DND-41 (cell line): ENCODE results near the gene NUP188.

ENCODE experiments used
- ATAC-seq: fragments of 200-7000 bp; cut with Tn5 transposase; 3 replicates; pipeline ENCODE4 v1.9.1; 2021; ENCODE audit warnings: low read depth; ENCODE audit not compliant: insufficient read depth
- DNase-seq: peaks from one replicate; pipeline ENCODE4 v3.0.0-alpha.2; 2020
- H2AFZ ChIP-seq: 2 replicates; pipeline ENCODE4 v1.6.0; 2012; ENCODE audit warnings: low read depth, low read length
- H3K27ac ChIP-seq: 2 replicates; pipeline ENCODE4 v1.5.1; 2012; ENCODE audit warnings: low read length, inconsistent platforms
- H3K27me3 ChIP-seq: fragments of 200-600 bp; sonication (generic); 2 replicates; pipeline ENCODE4 v1.6.0; 2012; ENCODE audit warnings: low read length, mild to moderate bottlenecking, inconsistent platforms; ENCODE audit not compliant: insufficient read depth, poor library complexity
- H3K36me3 ChIP-seq: 2 replicates; pipeline ENCODE4 v1.5.1; 2012; ENCODE audit warnings: low read length, inconsistent platforms; ENCODE audit not compliant: insufficient read depth
- H3K4me1 ChIP-seq: 2 replicates; pipeline ENCODE4 v1.5.1; 2012; ENCODE audit warnings: mild to moderate bottlenecking, low read length; ENCODE audit not compliant: insufficient read depth
- H3K4me2 ChIP-seq: 2 replicates; pipeline ENCODE4 v1.6.0; 2012; ENCODE audit warnings: mild to moderate bottlenecking, moderate library complexity, low read length, inconsistent platforms; ENCODE audit not compliant: insufficient read depth
- H3K4me3 ChIP-seq, 2 experiments: fragments of 200-600 bp in 1 of 2; shearing (Covaris generic) in 1 of 2; 2 replicates each; pipeline ENCODE4 v1.5.1; 2012 to 2016; ENCODE audit warnings: inconsistent platforms in 2 of 2, low read length in 2 of 2, mild to moderate bottlenecking in 2 of 2, low read depth in 1 of 2, moderate library complexity in 1 of 2
- H3K79me2 ChIP-seq: 2 replicates; pipeline ENCODE4 v1.6.0; 2012; ENCODE audit warnings: low read length, inconsistent platforms; ENCODE audit not compliant: insufficient read depth
- H3K9ac ChIP-seq: 2 replicates; pipeline ENCODE4 v1.6.0; 2012; ENCODE audit warnings: low read depth, mild to moderate bottlenecking, inconsistent platforms, low read length, moderate library complexity
- H3K9me3 ChIP-seq: 2 replicates; pipeline ENCODE4 v1.5.1; 2012; ENCODE audit warnings: low read length, moderate library complexity, mild to moderate bottlenecking, inconsistent platforms; ENCODE audit not compliant: insufficient read depth, severe bottlenecking
- H4K20me1 ChIP-seq: 2 replicates; pipeline ENCODE4 v1.6.0; 2012; ENCODE audit warnings: low read length; ENCODE audit not compliant: insufficient read depth
- EZH2 ChIP-seq: IDR thresholded peaks from 3 replicates; pipeline ENCODE4 v1.6.1; 2012; ENCODE audit warnings: borderline replicate concordance, low read depth, mild to moderate bottlenecking, moderate library complexity, low read length, inconsistent platforms; ENCODE audit not compliant: severe bottlenecking
- TF ChIP-seq, protein P1 (sequence below): IDR thresholded peaks from 2 replicates; pipeline ENCODE4 v1.5.1; 2012; ENCODE audit warnings: borderline replicate concordance, low read length, moderate library complexity, mild to moderate bottlenecking; ENCODE audit not compliant: poor library complexity, severe bottlenecking; ENCODE audit errors: extremely low read depth

The NUP188 gene

DNA sequence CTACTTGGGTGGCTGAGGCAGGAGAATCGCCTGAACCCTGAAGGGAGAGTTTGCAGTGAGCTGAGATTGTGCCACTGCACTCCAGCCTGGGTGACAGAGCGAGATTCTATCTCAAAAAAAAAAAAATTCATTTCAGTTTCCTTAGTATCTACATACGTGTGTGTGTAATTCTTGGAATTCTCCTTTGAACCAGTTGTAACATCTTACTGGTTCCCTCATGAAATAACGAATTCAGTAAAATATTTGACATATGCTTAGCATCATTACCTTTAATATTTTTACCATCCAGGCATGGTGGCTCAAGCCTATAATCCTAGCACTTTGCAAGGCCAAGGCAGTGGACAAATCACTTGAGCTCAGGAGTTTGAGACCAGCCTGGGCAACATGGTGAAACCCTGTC lies 17.9 kb upstream of the NUP188 start:
- H3K4me2 ChIP-seq: no peak overlapping the region
- H3K4me3 ChIP-seq: no peak overlapping the region
- H3K27me3 ChIP-seq: no peaks in the 10 kb centered on the region
- no peaks in the 10 kb centered on the region for H3K4me1 ChIP-seq
- no peaks in the 10 kb centered on the region for H3K9me3 ChIP-seq
- ATAC-seq (no peak), DNase-seq (no peak)
- no peaks in the 10 kb centered on the region for H4K20me1 ChIP-seq
- no peak overlapping the region for H3K27ac ChIP-seq
- no peak overlapping the region for H2AFZ ChIP-seq
- no peaks in the 10 kb centered on the region for H3K36me3 ChIP-seq
- H3K79me2 ChIP-seq: no peaks in the 10 kb centered on the region
- TF ChIP-seq EZH2: no peak
- no peak overlapping the region for H3K9ac ChIP-seq

GRCh38 chr9:128933731-128934130 lies 13.8 kb upstream of the NUP188 start:
- H3K4me2 ChIP-seq: no peak overlapping the region
- H3K27me3 ChIP-seq: no peaks in the 10 kb centered on the region
- H3K79me2 ChIP-seq: no peaks in the 10 kb centered on the region
- no peaks in the 10 kb centered on the region for H3K36me3 ChIP-seq
- H3K9me3 ChIP-seq: no peaks in the 10 kb centered on the region
- H3K9ac ChIP-seq: no peak overlapping the region
- TF ChIP-seq, protein P1, sequence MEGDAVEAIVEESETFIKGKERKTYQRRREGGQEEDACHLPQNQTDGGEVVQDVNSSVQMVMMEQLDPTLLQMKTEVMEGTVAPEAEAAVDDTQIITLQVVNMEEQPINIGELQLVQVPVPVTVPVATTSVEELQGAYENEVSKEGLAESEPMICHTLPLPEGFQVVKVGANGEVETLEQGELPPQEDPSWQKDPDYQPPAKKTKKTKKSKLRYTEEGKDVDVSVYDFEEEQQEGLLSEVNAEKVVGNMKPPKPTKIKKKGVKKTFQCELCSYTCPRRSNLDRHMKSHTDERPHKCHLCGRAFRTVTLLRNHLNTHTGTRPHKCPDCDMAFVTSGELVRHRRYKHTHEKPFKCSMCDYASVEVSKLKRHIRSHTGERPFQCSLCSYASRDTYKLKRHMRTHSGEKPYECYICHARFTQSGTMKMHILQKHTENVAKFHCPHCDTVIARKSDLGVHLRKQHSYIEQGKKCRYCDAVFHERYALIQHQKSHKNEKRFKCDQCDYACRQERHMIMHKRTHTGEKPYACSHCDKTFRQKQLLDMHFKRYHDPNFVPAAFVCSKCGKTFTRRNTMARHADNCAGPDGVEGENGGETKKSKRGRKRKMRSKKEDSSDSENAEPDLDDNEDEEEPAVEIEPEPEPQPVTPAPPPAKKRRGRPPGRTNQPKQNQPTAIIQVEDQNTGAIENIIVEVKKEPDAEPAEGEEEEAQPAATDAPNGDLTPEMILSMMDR: no peak
- TF ChIP-seq EZH2: no peak
- ATAC-seq (no peak), DNase-seq (no peak)
- no peaks in the 10 kb centered on the region for H3K4me1 ChIP-seq
- H2AFZ ChIP-seq: no peak overlapping the region
- no peak overlapping the region for H3K27ac ChIP-seq
- H4K20me1 ChIP-seq: no peaks in the 10 kb centered on the region
- H3K4me3 ChIP-seq: no peak overlapping the region

DNA sequence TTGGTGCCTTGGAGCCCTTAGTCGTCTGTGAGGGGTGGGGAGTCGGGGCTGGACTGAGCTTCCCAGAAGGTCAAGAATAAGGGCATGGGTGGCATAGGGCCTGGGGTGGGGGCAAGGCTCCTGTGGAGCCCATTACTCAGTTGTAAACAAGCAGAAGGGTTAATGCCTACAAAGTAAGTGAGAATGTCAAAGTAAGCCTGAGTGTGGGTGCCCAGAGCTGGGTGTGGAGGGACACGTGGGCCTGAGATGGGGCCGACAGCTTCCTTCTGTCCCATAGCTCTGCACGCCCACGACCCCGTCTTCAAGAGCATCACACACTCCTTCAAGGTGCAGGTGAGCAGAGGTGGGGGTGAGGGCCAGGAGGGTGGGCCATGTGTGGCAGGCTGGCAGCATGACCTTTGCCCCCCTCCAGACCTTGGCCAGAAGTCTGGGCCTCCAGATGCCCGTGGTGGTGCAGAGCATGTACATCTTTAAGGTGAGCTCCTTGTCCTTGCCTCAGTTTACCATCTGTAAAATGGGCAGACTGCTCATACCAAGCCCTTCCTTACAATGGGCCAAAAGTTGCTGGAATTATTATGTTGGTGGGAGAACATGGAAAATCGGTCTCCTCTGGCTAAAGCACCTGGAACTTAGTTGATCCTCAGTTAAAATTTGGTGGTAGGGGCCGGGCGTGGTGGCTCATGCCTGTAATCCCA lies 11.2 kb upstream of the NUP188 start:
- ATAC-seq (no peak), DNase-seq (no peak)
- no peaks in the 10 kb centered on the region for H3K9me3 ChIP-seq
- no peak overlapping the region for H3K4me3 ChIP-seq
- no peaks in the 10 kb centered on the region for H3K27me3 ChIP-seq
- no peak overlapping the region for H3K9ac ChIP-seq
- H2AFZ ChIP-seq: no peak overlapping the region
- no peaks in the 10 kb centered on the region for H4K20me1 ChIP-seq
- TF ChIP-seq, protein P1: no peak
- no peak for TF ChIP-seq EZH2
- H3K79me2 ChIP-seq: no peaks in the 10 kb centered on the region
- no peaks in the 10 kb centered on the region for H3K4me1 ChIP-seq
- H3K27ac ChIP-seq: no peak overlapping the region
- no peak overlapping the region for H3K4me2 ChIP-seq
- no peaks in the 10 kb centered on the region for H3K36me3 ChIP-seq

DNA sequence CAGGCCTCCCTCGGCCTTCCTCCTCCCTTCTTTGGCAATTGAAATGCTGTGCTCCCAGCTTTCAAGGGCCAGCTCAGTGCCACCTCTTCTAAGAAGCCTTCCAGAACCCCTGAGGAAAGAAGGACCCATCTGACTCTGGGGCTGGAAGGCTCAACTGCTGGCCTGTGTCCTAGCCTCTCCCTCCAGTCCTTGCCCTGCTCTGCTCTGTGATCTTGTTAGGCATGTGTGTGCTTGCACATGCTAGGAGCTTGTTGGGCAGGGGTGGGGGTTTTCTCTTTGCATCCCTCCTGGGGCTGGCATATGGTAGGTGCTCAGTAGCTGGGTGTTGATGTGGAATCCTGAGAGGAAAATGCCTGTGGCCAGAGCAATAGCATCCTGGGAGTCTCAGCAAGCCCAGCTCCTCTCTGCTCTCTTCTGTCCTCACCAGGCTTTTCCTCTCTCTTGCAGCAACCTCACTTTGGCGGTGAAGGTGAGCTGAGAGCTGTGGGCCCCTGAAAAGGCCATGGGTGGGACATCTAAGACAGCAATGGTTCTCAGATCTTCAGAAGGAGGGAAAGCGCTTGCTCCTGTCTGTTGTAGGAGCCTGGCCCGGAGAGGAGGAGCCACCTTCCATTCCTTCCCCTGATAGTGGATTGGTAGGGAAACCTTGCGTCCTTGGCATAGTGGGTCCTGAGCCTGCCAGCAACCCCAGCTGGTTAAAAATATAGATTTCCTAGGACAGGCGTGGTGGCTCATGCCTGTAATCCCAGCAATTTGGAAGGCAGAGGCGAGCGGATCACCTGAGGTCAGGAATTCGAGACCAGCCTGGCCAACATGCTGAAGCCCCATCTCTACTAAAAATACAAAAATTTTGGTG lies 10.0 kb upstream of the NUP188 start:
- DNase-seq: no peak
- Histone ChIP-seq H3K4me2 (no peak overlapping the region), H3K27ac (no peak overlapping the region), H3K36me3 (no peaks in the 10 kb centered on the region), H3K27me3 (no peaks in the 10 kb centered on the region), H3K79me2 (no peaks in the 10 kb centered on the region), H3K9me3 (no peaks in the 10 kb centered on the region), H3K4me3 (no peak overlapping the region), H2AFZ (no peak overlapping the region), H3K4me1 (no peaks in the 10 kb centered on the region), H4K20me1 (no peaks in the 10 kb centered on the region), H3K9ac (no peak overlapping the region)
- no peak for ATAC-seq
- TF ChIP-seq, protein P1: no peak
- no peak for TF ChIP-seq EZH2
